Mesenchymal stem cell (in vitro differentiated cells and primary cell): ENCODE measurements around the gene ORAI3.

Experiments used
- DNase-seq: peaks from one replicate; pipeline ENCODE4 v3.0.0-alpha.2; 2013
- H2AFZ ChIP-seq: one replicate; pipeline ENCODE4 v1.6.1; 2013; ENCODE audit warnings: low read depth, mild to moderate bottlenecking, control low read depth, inconsistent platforms, low read length, moderate library complexity
- H2AK5ac ChIP-seq: 2 replicates; pipeline ENCODE4 v1.6.1; 2013; ENCODE audit warnings: low read length, moderate library complexity, mild to moderate bottlenecking, inconsistent platforms; ENCODE audit not compliant: severe bottlenecking
- H2BK120ac ChIP-seq: one replicate; pipeline ENCODE4 v1.6.1; 2013; ENCODE audit warnings: low read depth, mild to moderate bottlenecking, inconsistent platforms, low read length, moderate library complexity
- H2BK12ac ChIP-seq, 2 experiments: one replicate each; pipeline ENCODE4 v1.6.1; 2013; ENCODE audit warnings: inconsistent platforms in 2 of 2, low read length in 2 of 2, mild to moderate bottlenecking in 2 of 2, moderate library complexity in 2 of 2, control low read depth in 1 of 2
- H2BK15ac ChIP-seq: one replicate; pipeline ENCODE4 v1.6.1; 2013; ENCODE audit warnings: mild to moderate bottlenecking, low read depth, inconsistent platforms; ENCODE audit not compliant: poor library complexity, severe bottlenecking
- H2BK5ac ChIP-seq: 2 replicates; pipeline ENCODE4 v1.6.1; 2013; ENCODE audit warnings: low read depth, mild to moderate bottlenecking, low read length, control low read depth, inconsistent platforms; ENCODE audit not compliant: poor library complexity, severe bottlenecking
- H3K14ac ChIP-seq, 2 experiments: one replicate each; pipeline ENCODE4 v1.6.1; 2013; ENCODE audit warnings: inconsistent platforms in 2 of 2, low read length in 2 of 2, control low read depth in 1 of 2, mild to moderate bottlenecking in 1 of 2, moderate library complexity in 1 of 2
- H3K18ac ChIP-seq, 2 experiments: one replicate each; pipeline ENCODE4 v1.6.1; 2013; ENCODE audit warnings: inconsistent platforms in 2 of 2, low read length in 2 of 2, control low read depth in 1 of 2, low read depth in 1 of 2, mild to moderate bottlenecking in 1 of 2
- H3K23ac ChIP-seq, 2 experiments: one replicate each; pipeline ENCODE4 v1.6.1; 2013; ENCODE audit warnings: inconsistent platforms in 2 of 2, low read length in 2 of 2, mild to moderate bottlenecking in 2 of 2, moderate library complexity in 2 of 2, control low read depth in 1 of 2
- H3K27ac ChIP-seq: 2 replicates; pipeline ENCODE4 v1.5.1; 2013; ENCODE audit warnings: mild to moderate bottlenecking, moderate library complexity, low read length, control low read depth, inconsistent platforms; ENCODE audit not compliant: poor library complexity, severe bottlenecking
- H3K27me3 ChIP-seq, 2 experiments: 2 replicates each; pipeline versions ENCODE4 v1.6.1 to v1.7.0; 2013; ENCODE audit warnings: low read length in 2 of 2, mild to moderate bottlenecking in 2 of 2, moderate library complexity in 2 of 2, control low read depth in 1 of 2, inconsistent platforms in 1 of 2; ENCODE audit not compliant: control insufficient read depth in 1 of 2, insufficient read depth in 1 of 2
- H3K36me3 ChIP-seq, 2 experiments: 2 replicates each; pipeline versions ENCODE4 v1.6.1 to v1.7.0; 2013; ENCODE audit warnings: low read length in 2 of 2, control low read depth in 1 of 2, inconsistent platforms in 1 of 2, low read depth in 1 of 2, mild to moderate bottlenecking in 1 of 2; ENCODE audit not compliant: insufficient read depth in 2 of 2, control insufficient read depth in 1 of 2
- H3K4ac ChIP-seq, 2 experiments: one replicate each; pipeline ENCODE4 v1.6.1; 2013; ENCODE audit warnings: inconsistent platforms in 2 of 2, low read length in 2 of 2, mild to moderate bottlenecking in 2 of 2, moderate library complexity in 2 of 2, control low read depth in 1 of 2, low read depth in 1 of 2
- H3K4me1 ChIP-seq: 2 replicates; pipeline ENCODE4 v1.6.1; 2013; ENCODE audit warnings: low read depth, low read length, control low read depth; ENCODE audit not compliant: control insufficient read depth, insufficient read depth
- H3K4me2 ChIP-seq: 2 replicates; pipeline ENCODE4 v1.6.1; 2013; ENCODE audit warnings: low read length, mild to moderate bottlenecking, inconsistent platforms; ENCODE audit not compliant: poor library complexity, severe bottlenecking
- H3K4me3 ChIP-seq, 2 experiments: 2 replicates each; pipeline versions ENCODE4 v1.5.1 to v1.7.0; 2013; ENCODE audit warnings: low read length in 2 of 2, mild to moderate bottlenecking in 2 of 2, control low read depth in 1 of 2, low read depth in 1 of 2; ENCODE audit not compliant: insufficient read depth in 1 of 2
- H3K79me1 ChIP-seq: replicated peaks from 2 replicates; pipeline ENCODE4 v1.6.1; 2013; ENCODE audit warnings: mild to moderate bottlenecking, control low read depth, low read length, inconsistent platforms; ENCODE audit not compliant: poor library complexity, severe bottlenecking
- H3K9ac ChIP-seq: 2 replicates; pipeline ENCODE4 v1.7.0; 2013; ENCODE audit warnings: mild to moderate bottlenecking, low read length, moderate library complexity
- H3K9me3 ChIP-seq: 2 replicates; pipeline ENCODE4 v1.7.0; 2013; ENCODE audit warnings: mild to moderate bottlenecking, low read length; ENCODE audit not compliant: control insufficient read depth
- H4K8ac ChIP-seq: one replicate; pipeline ENCODE4 v1.6.1; 2013; ENCODE audit warnings: inconsistent platforms, mild to moderate bottlenecking, low read length, moderate library complexity
- H4K91ac ChIP-seq: one replicate; pipeline ENCODE4 v1.6.1; 2013; ENCODE audit warnings: mild to moderate bottlenecking, low read length, inconsistent platforms
- WGBS: methylation state at CpG from one replicate; pipeline ENCODE4 v1.1.7; 2013; ENCODE audit warnings: mixed read lengths; 5-methylcytosine and 5-hydroxymethylcytosine counted together

The ORAI3 gene

GRCh38 chr16:30951193-30951592, 2.3 kb downstream of the ORAI3 start:
- 100% methylated on average over 1 of the region's 1 CpG for WGBS
- H2AFZ ChIP-seq, result no peak overlapping the region

GRCh38 chr16:30951750-30952149, 2.9 kb downstream of the ORAI3 start:
- Histone ChIP-seq H2BK120ac (no peak overlapping the region), H3K14ac (no peak overlapping the region), H2BK12ac (no peak overlapping the region), H3K4me3 (no peak overlapping the region), H3K27ac (no peak overlapping the region), H2AFZ (no peak overlapping the region), H3K4me1 (peaks cover 31% of the 10 kb centered on the region), H2BK5ac (no peak overlapping the region), H3K4me2 (no peak overlapping the region), H3K27me3 (no peaks in the 10 kb centered on the region), H2AK5ac (no peak overlapping the region), H3K18ac (no peak overlapping the region), H4K8ac (no peak overlapping the region), H3K79me1 (peaks cover 13% of the 10 kb centered on the region), H3K9ac (peak overlapping the region; percentile 49), H2BK15ac (no peak overlapping the region), H3K36me3 (peaks cover 17 to 23% of the 10 kb centered on the region in 2 experiments), H3K9me3 (no peaks in the 10 kb centered on the region), H3K4ac (no peak overlapping the region), H3K23ac (no peak overlapping the region), H4K91ac (no peak overlapping the region)
- no peak for DNase-seq
- WGBS, result 79% methylated on average over 3 of the region's 3 CpGs

More at GRCh38 chr16:30951193-30951592, 2.3 kb downstream of the ORAI3 start:
- Histone ChIP-seq H3K9me3 (no peaks in the 10 kb centered on the region), H3K36me3 (peaks cover 19 to 27% of the 10 kb centered on the region in 2 experiments), H3K23ac (no peak overlapping the region), H2BK5ac (no peak overlapping the region), H2BK12ac (peak overlapping the region; percentile 4 to 96), H3K79me1 (peaks cover 13% of the 10 kb centered on the region), H3K14ac (no peak overlapping the region), H3K4ac (peak overlapping the region in 1 of 2 experiments; percentile 2), H4K91ac (no peak overlapping the region), H3K4me1 (peaks cover 31% of the 10 kb centered on the region), H2AK5ac (peak overlapping the region; percentile 24), H3K18ac (no peak overlapping the region), H2BK15ac (no peak overlapping the region), H2BK120ac (no peak overlapping the region), H4K8ac (no peak overlapping the region), H3K27me3 (no peaks in the 10 kb centered on the region), H3K4me2 (no peak overlapping the region), H3K27ac (no peak overlapping the region), H3K4me3 (peak overlapping the region in 1 of 2 experiments; percentile 99), H3K9ac (peak overlapping the region; percentile 98)
- no peak for DNase-seq

- Histone ChIP-seq H3K9me3 (no peaks in the 10 kb centered on the region), H3K4me2 (no peak overlapping the region), H3K4ac (no peak overlapping the region), H3K36me3 (peaks cover 10 to 12% of the 10 kb centered on the region in 2 experiments), H3K9ac (no peak overlapping the region), H2BK12ac (peak overlapping the region in 1 of 2 experiments; percentile 2), H4K8ac (peak overlapping the region; percentile 45), H2AFZ (no peak overlapping the region), H4K91ac (peak overlapping the region; percentile 52), H3K79me1 (peaks cover 13% of the 10 kb centered on the region), H2BK15ac (no peak overlapping the region), H2BK5ac (no peak overlapping the region), H2AK5ac (no peak overlapping the region), H3K18ac (no peak overlapping the region), H3K14ac (no peak overlapping the region), H3K23ac (no peak overlapping the region), H3K27me3 (no peaks in the 10 kb centered on the region), H3K4me1 (peaks cover 26% of the 10 kb centered on the region), H2BK120ac (no peak overlapping the region), H3K4me3 (no peak overlapping the region), H3K27ac (no peak overlapping the region)
- no peak for DNase-seq
- WGBS, result 78% methylated on average over 9 of the region's 9 CpGs
These were observed 4.2 kb downstream of the ORAI3 start for GRCh38 chr16:30953111-30953510.

GRCh38 chr16:30953511-30954124, 4.8 kb downstream of the ORAI3 start:
- H3K9me3 ChIP-seq, result no peaks in the 10 kb centered on the region
- no peak overlapping the region for H2AFZ ChIP-seq
- H4K8ac ChIP-seq, result peak overlapping the region; percentile 45
- H2BK120ac ChIP-seq, result no peak overlapping the region
- peak; percentile 84 for DNase-seq
- peaks cover 10 to 12% of the 10 kb centered on the region in 2 experiments for H3K36me3 ChIP-seq
- H3K79me1 ChIP-seq, result peaks cover 13% of the 10 kb centered on the region
- peak overlapping the region in 1 of 2 experiments; percentile 2 for H2BK12ac ChIP-seq
- no peak overlapping the region for H3K14ac ChIP-seq
- WGBS, result 45% methylated on average over 15 of the region's 15 CpGs
- peak overlapping the region in 1 of 2 experiments; percentile 26 for H3K23ac ChIP-seq
- no peaks in the 10 kb centered on the region for H3K27me3 ChIP-seq
- H4K91ac ChIP-seq, result no peak overlapping the region
- H2BK5ac ChIP-seq, result no peak overlapping the region
- no peak overlapping the region for H3K27ac ChIP-seq
- no peak overlapping the region for H3K4me3 ChIP-seq
- H3K4ac ChIP-seq, result peak overlapping the region in 1 of 2 experiments; percentile 29
- H3K4me1 ChIP-seq, result peaks cover 28% of the 10 kb centered on the region
- H2AK5ac ChIP-seq, result no peak overlapping the region
- no peak overlapping the region for H3K4me2 ChIP-seq
- peak overlapping the region in 1 of 2 experiments; percentile 54 for H3K18ac ChIP-seq
- no peak overlapping the region for H2BK15ac ChIP-seq
- H3K9ac ChIP-seq, result no peak overlapping the region
